HG03139 (cell line): ENCODE data around the gene ABHD6.
"Not testable (repeated sequence)": the region's sequence is repeated elsewhere in the genome, so short reads cannot be mapped to it uniquely, and the experiment has no call there.

Experiments
- ATAC-seq: cut with Tn5 transposase; IDR thresholded peaks from one replicate; pipeline ENCODE4 v1.9.1; 2021; ENCODE audit not compliant: unreplicated experiment

Gene ABHD6

GRCh38 chr3:58209933-58210332 lies 27.7 kb upstream of the ABHD6 start:
- no peak for ATAC-seq

- ATAC-seq, result no peak
Observed at GRCh38 chr3:58210761-58211460, 26.7 kb upstream of the ABHD6 start, which contains the start of gene DNASE1L3. TSS of gene DNASE1L3 (minus strand) at chr3:58210972. CDS start at chr3:58210906, 66 bp downstream.

- ATAC-seq, result peak; percentile 74
Observed at GRCh38 chr3:58214484-58215316, 22.9 kb upstream of the ABHD6 start.

GRCh38 chr3:58215317-58216025 lies 22.1 kb upstream of the ABHD6 start:
- no peak for ATAC-seq

GRCh38 chr3:58216496-58217195 lies 20.9 kb upstream of the ABHD6 start:
- ATAC-seq, result no peak

- no peak for ATAC-seq
Observed at GRCh38 chr3:58217209-58217811, 20.3 kb upstream of the ABHD6 start.

GRCh38 chr3:58218904-58219303 lies 18.7 kb upstream of the ABHD6 start:
- ATAC-seq, result no peak

- no peak for ATAC-seq
Observed at GRCh38 chr3:58222161-58222724, 15.3 kb upstream of the ABHD6 start.

GRCh38 chr3:58223855-58224254 lies 13.7 kb upstream of the ABHD6 start:
- no peak for ATAC-seq

GRCh38 chr3:58227933-58228332 lies 9.7 kb upstream of the ABHD6 start:
- not testable (repeated sequence) for ATAC-seq

- no peak for ATAC-seq
Observed at GRCh38 chr3:58230876-58231552, 6.6 kb upstream of the ABHD6 start.

- no peak for ATAC-seq
Observed at GRCh38 chr3:58231666-58232065, 5.9 kb upstream of the ABHD6 start.

- no peak for ATAC-seq
Observed at GRCh38 chr3:58234516-58234931, 3.1 kb upstream of the ABHD6 start.

GRCh38 chr3:58235970-58236369 lies 1.6 kb upstream of the ABHD6 start:
- ATAC-seq, result no peak

GRCh38 chr3:58236527-58237237 lies 910 bp upstream of the ABHD6 start:
- no peak for ATAC-seq

- ATAC-seq, result no peak
Observed at GRCh38 chr3:58237941-58238681, 519 bp downstream of the ABHD6 start.

- ATAC-seq, result no peak
Observed at GRCh38 chr3:58238830-58239229, 1.2 kb downstream of the ABHD6 start.

- ATAC-seq, result no peak
Observed at GRCh38 chr3:58241306-58242044, 3.9 kb downstream of the ABHD6 start.
